ENCODE data around the gene R3HDML. TPM values are rescaled to one million over a fixed set of nuclear protein-coding genes. Genes with fewer than 3 reads are reported as not detected.

R3HDML gene
- total and polyA plus RNA-seq, 7 donors, result not detected

- WGBS, 2 donors, result 38 to 72% methylated on average over 8 of the region's 8 CpGs
- H3K36me3 ChIP-seq, result peaks cover 0 to 14% (median 3%) of the 10 kb centered on the region in 4 donors
- DNase-seq, result no peak
These were observed 34.1 kb upstream of the R3HDML start for GRCh38 chr20:44302736-44303135.

GRCh38 chr20:44304383-44304782, 32.5 kb upstream of the R3HDML start:
- TF ChIP-seq POLR2A (IDR thresholded peaks at IDR 0.05) (no peak), EP300 (IDR thresholded peaks at IDR 0.05) (no peak), CTCF (IDR thresholded peaks at IDR 0.05) (no peak), POLR2AphosphoS5 (IDR thresholded peaks at IDR 0.05) (no peak)
- Histone ChIP-seq H3K9me3 (no peaks in the 10 kb centered on the region), H3K4me3 (no peak overlapping the region), H3K36me3 (peaks cover 0 to 14% (median 3%) of the 10 kb centered on the region in 4 donors), H3K27ac (no peak overlapping the region), H3K27me3 (no peaks in the 10 kb centered on the region), H3K4me1 (peaks cover 0 to 3% (median 1%) of the 10 kb centered on the region in 4 donors)
- no peak for DNase-seq
- intact Hi-C loops (cut with DNase I), result no loop called here

More at GRCh38 chr20:44302736-44303135, 34.1 kb upstream of the R3HDML start:
- no peaks in the 10 kb centered on the region for H3K9me3 ChIP-seq
- TF ChIP-seq POLR2AphosphoS5 (IDR thresholded peaks at IDR 0.05) (no peak), EP300 (IDR thresholded peaks at IDR 0.05) (no peak), POLR2A (IDR thresholded peaks at IDR 0.05) (no peak), CTCF (IDR thresholded peaks at IDR 0.05) (no peak)
- no peaks in the 10 kb centered on the region for H3K4me1 ChIP-seq
- no peak overlapping the region for H3K27ac ChIP-seq
- H3K4me3 ChIP-seq, result no peak overlapping the region
- intact Hi-C loops (cut with DNase I), result no loop called here
- no peaks in the 10 kb centered on the region for H3K27me3 ChIP-seq

- intact Hi-C loops (cut with DNase I), result no loop called here
- Histone ChIP-seq H3K27ac (no peak overlapping the region), H3K9me3 (no peaks in the 10 kb centered on the region), H3K27me3 (no peaks in the 10 kb centered on the region), H3K36me3 (peaks cover 0 to 14% (median 3%) of the 10 kb centered on the region in 4 donors), H3K4me1 (peaks cover 0 to 19% (median 17%) of the 10 kb centered on the region in 4 donors), H3K4me3 (no peak overlapping the region)
- TF ChIP-seq POLR2AphosphoS5 (IDR thresholded peaks at IDR 0.05) (no peak), CTCF (IDR thresholded peaks at IDR 0.05) (no peak), POLR2A (IDR thresholded peaks at IDR 0.05) (no peak), EP300 (IDR thresholded peaks at IDR 0.05) (no peak)
- WGBS, 2 donors, result 90 to 93% methylated on average over 9 of the region's 9 CpGs
- peak; percentile 60 for DNase-seq
These were observed 29.9 kb upstream of the R3HDML start for GRCh38 chr20:44306927-44307326.

- Histone ChIP-seq H3K27me3 (no peaks in the 10 kb centered on the region), H3K4me1 (peaks cover 0 to 19% (median 17%) of the 10 kb centered on the region in 4 donors), H3K36me3 (peaks cover 0 to 14% (median 3%) of the 10 kb centered on the region in 4 donors), H3K27ac (peak overlapping the region; percentile 76 to 80 (median 79)), H3K4me3 (peak overlapping the region; percentile 84 to 98 (median 92)), H3K9me3 (no peaks in the 10 kb centered on the region)
- no peak for DNase-seq
- intact Hi-C loops (cut with DNase I), result loop anchor here (5.0 to 10.0 kb wide), 4 partner anchors 193 to 575 kb away; partner anchors contain the start of gene YWHAB
- no peak for TF ChIP-seq POLR2A (IDR thresholded peaks at IDR 0.05)
- TF ChIP-seq EP300 (IDR thresholded peaks at IDR 0.05), result no peak
- TF ChIP-seq CTCF (IDR thresholded peaks at IDR 0.05), result no peak
- no peak for TF ChIP-seq POLR2AphosphoS5 (IDR thresholded peaks at IDR 0.05)
- WGBS, 2 donors, result 5 to 17% methylated on average over 17 of the region's 17 CpGs
These were observed 26.8 kb upstream of the R3HDML start for GRCh38 chr20:44309763-44310663.
